Activated effector memory CD4-positive, alpha-beta T cell treated with anti-CD3 and anti-CD28 coated beads, Interleukin-2, amount 50 U/mL, for 16 hours (primary cell): ENCODE results near the gene NSUN7.

Experiments
- DNase-seq: peaks from one replicate; pipeline ENCODE4 v3.0.0-alpha.2; 2020

NSUN7 gene

GRCh38 chr4:40822420-40823166 is 72.8 kb downstream of the NSUN7 start:
- no peak for DNase-seq

DNA sequence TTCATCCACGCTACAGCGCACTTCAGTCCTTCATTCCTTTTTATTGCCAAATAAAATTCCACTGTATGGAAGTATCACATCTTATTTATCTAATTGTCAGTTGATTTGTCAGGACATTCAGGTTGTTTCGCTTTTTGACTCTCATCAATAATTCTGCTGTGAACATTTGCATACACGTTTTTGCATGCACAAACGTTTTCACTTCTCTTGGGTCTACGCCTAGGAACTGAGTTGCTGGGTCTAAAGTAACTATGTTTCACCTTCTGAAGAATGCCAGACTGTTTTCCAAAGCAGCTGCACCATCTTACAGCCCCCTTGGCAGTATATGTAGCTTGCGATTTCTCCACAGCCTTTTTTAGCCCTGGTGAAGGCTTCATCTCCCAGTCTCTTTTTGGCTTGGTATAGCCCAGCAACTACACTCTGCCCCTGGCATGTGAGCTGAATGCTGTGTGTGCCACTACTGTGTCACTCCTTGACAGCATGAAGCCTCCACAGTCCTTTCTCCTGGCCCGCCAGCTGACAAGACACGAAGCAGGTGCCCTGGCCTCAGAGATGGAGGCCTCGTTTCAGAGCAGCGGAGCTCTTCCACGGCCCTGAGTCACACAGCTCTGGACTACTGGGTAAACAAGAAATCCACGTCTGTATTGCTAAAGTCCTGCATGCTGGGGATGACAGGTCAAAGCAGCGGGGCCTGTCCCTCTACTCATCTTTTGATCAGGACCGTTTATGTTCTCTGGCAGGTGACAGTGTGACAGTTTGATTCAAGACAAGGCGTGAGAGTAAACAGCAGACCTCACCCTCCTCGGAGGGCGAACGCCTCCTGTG is 75.5 kb downstream of the NSUN7 start:
- DNase-seq, result no peak

DNA sequence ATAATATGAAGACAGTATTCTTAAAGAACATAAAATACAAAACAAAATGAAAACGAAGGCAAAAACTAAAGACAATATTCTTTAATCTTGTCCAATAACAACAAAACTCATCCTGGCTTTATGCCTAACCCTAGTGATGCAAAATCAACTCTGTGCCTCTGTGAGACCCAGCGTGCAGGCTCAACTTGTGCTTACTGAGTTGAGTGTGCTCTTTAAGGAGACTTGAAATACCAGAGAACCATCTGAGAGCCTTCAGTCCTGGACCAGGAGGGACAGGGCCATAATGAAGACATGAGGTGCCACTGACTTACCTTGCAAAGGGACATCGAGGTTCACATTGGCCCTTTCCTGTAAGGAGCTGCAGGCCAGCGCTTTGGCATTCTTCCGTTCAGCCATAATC is 77.1 kb downstream of the NSUN7 start:
- no peak for DNase-seq

- no peak for DNase-seq
Observed at GRCh38 chr4:40827758-40828157, 78.0 kb downstream of the NSUN7 start.

DNA sequence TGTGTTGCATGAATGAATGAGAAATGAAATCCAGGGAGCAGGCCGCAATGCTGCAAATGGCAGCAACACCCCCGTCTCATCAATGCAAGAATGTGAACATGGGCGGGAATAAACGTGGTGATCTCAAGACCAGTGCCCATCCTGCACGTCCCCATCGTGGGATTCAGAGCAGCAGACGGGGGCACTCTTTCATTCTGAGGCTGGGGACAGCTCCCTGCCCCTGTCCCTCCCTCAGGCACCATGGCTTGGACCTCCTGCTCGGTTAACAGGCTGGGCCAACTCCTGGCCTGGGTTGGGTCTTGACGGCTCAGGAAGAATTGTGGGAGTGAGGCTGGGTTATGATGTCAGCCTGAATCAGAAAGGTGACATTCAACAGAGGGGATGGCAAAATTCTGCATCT is 78.9 kb downstream of the NSUN7 start:
- DNase-seq, result no peak

DNA sequence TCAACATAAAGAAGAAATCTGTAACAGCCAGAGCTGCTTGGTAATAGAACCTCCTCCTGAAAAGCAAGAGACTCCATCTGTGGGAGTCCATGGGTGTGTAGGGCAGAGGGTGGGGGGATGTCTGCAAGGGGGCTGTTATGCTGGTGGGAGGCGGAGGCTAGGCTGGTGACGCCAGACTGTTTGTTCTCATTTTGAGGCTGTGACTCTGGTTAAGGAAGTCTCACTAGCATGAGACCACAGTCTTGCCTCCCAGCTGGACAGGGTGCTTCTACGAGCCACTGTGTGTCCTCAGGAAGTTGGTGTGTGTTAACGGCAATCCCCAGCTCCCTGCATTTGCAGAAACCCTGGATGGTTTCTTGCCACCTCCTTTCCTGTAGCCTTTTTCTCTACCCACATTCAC is 79.8 kb downstream of the NSUN7 start:
- DNase-seq, result no peak

DNA sequence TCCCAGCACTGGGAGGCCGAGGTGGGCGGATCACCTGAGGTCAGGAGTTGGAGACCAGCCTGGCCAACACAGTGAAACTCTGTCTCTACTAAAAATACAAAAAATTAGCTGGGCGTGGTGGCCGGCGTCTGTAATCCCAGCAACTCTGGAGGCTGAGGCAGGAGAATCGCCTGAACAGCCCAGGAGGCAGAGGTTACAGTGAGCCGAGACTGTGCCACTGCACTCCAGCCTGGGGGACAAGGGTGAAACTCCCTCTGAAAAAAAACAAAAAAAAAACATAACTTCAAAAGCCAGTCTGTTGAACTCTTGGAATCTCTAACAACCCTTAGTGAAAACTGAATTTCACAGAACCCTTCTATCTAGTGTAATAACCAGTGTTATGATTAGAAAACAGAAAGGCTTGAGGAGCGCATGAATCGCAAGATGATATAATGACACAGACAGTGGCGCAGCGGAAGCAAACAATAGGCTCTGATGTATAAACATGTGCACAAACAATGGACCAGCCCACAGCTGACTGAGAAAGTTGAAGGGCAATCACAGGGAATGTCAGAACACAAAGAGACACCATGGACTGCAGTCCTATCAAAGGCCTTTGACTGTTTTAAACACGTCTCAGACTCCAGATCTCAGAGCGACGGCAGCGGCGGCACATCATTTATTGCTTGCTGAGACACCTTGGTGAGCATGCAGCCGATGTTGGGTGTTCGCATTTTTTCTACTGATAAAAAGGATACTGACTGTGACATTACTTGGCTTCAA is 81.6 kb downstream of the NSUN7 start:
- DNase-seq, result no peak

- no peak for DNase-seq
Observed at GRCh38 chr4:40832175-40832574, 82.4 kb downstream of the NSUN7 start.

GRCh38 chr4:40833212-40833611 is 83.5 kb downstream of the NSUN7 start:
- DNase-seq, result no peak

GRCh38 chr4:40837094-40837870 is 87.5 kb downstream of the NSUN7 start:
- DNase-seq, result no peak

DNA sequence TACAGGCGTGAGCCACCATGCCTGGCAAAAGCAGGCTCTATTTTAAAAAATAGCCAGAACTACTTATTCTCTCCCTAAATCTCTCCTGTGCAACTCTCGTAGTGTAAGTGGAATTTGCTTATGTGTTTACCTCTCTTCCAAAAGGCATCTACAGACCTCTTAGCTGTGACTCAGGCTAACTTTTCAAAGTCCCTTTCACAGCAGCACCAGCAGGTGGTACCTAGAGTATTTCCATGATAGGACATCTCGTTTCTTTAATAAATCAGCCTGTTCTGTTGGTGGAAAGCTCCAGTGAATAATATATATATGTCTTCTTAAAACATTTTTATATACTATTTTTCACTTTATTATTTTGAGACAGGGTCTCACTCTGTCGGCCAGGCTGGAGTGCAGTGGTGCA is 89.0 kb downstream of the NSUN7 start:
- DNase-seq, result no peak

DNA sequence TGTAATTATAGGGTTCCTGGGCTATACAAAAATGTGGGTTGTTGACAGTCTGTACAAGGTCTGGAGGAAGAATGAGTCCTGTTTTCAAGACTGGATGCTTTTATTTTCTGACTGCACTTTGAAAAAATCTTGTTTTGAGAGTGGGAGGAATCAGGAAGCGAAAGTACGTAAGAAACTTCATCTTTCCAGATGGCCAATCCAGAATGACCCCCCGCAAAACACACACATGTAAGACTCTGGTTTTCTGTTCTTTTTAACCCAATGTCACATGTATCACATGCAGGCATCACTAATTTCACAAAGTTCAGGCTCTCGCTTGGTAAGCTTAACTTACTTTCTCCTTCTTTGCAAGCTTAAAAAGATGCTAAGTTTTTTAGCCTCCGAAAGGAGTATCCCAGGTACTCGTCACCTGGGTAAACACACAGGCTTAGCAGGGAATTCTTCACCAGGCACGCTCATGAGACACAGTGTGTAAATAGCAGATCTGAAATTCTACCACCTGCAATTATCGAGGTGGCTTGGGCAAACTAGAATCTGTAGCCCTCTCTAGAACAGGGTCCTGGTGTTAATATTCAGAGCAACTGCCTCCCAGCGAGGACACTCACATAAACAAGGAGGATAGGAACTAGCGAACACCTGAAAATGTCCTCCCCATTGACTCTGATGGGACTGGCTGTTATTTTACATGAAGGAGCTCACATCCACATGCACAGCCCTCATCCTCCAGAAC is 90.7 kb downstream of the NSUN7 start:
- DNase-seq, result peak; percentile 2

- DNase-seq, result peak; percentile 88
Observed at GRCh38 chr4:40840985-40841571, 91.3 kb downstream of the NSUN7 start.

GRCh38 chr4:40842318-40842717 is 92.6 kb downstream of the NSUN7 start:
- no peak for DNase-seq

DNA sequence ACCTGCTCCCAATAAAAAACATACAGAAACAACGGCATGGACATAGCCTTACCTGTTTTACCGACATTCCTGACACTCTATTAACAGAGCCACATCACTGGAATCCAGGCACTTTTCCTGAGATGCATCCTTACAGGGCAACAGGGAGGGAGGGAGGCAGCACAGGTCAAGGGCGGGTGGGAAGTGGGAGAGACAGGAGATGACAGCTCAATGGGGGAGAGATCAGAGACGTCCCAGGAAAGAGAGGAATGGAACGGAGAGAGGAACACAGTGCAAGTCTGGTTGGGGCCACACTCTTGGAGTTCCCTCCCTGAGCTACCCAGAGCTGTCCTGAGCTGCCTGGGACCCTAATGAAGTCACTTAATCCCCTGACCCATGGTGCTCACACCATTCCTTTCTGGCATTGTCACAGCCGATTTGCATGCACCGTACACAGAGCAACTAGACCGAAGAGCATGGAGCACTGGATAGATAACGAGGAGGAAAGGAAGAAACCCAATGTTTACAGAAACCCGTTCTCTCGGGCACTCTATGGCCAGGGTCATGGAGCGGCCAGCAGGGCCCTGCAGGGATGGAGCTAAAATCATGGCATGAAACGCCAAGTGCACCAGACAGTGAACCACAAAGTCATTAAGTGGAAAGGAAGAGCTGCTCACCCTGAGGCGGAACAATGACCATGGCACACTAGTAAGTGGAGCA is 93.1 kb downstream of the NSUN7 start:
- peak; percentile 21 for DNase-seq

GRCh38 chr4:40843696-40844095 is 93.9 kb downstream of the NSUN7 start:
- DNase-seq, result peak; percentile 62

GRCh38 chr4:40844261-40844660 is 94.5 kb downstream of the NSUN7 start:
- DNase-seq, result peak; percentile 8

DNA sequence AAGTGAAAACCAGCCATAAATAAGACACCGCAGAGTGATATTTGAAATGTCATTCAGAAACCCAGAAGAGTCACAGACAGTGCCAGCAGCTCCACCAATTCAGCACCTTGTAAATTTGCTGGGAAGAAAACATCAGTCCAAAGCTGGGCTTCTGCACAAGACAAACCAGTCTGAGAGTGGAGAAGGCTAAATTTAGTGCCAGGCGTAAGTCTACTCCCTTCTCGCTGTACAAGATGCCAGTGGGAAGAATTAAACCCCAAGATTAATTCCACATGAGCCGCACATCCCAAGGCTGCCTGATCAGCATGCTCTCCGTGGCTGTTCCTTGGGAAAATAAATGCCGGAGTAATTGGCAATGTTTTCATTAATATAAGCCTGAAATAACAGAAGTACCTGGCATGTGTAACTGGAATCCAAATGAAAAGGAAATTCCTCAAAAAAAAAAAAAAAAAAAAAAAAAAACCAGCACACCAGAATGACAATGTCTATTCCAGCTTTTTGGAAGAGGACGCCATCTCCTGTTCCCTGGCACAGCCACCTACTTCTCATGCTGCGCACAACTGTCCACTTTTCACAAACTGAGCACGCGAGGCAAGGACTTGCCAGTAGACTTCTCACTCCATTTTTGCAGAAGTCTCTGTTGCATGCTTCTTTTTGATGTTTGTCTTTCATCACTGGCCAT is 95.5 kb downstream of the NSUN7 start:
- no peak for DNase-seq

- DNase-seq, result no peak
Observed at GRCh38 chr4:40846532-40846931, 96.8 kb downstream of the NSUN7 start.

- DNase-seq, result no peak
Observed at GRCh38 chr4:40848251-40848650, 98.5 kb downstream of the NSUN7 start.
